HEK293 (cell line): ENCODE results near the gene ITSN1.

Source experiments
- CTCF ChIA-PET: fragments of 350-600 bp; formaldehyde crosslinking; extraction: SDS; loops from one replicate; lab custom pipeline; 2021; ENCODE audit warnings: antibody characterized with exemption; lab: Yijun Ruan, JAX
- POLR2A ChIA-PET: fragments of 300-600 bp; formaldehyde crosslinking; extraction: SDS; loops from one replicate; lab custom pipeline; 2020; ENCODE audit warnings: antibody characterized with exemption, inconsistent platforms; lab: Yijun Ruan, JAX
- H3K27ac ChIP-seq: fragments of 200-500 bp; sonication (Bioruptor generic); 2 replicates; pipeline ENCODE4 v1.5.1; 2014; ENCODE audit warnings: low read depth, low read length, control low read depth, inconsistent platforms; ENCODE audit errors: extremely low read depth
- H3K36me3 ChIP-seq, 2 experiments: fragments of 200-500 bp in 1 of 2; sonication (Bioruptor generic) in 1 of 2; 1 replicate in 1 of 2; 2 replicates in 1 of 2; pipeline ENCODE4 v1.5.1; 2014 to 2017; ENCODE audit warnings: inconsistent platforms in 2 of 2, low read length in 2 of 2; ENCODE audit not compliant: control insufficient read depth in 2 of 2, insufficient read depth in 1 of 2
- H3K4me1 ChIP-seq: fragments of 200-500 bp; sonication (Bioruptor generic); 2 replicates; pipeline ENCODE4 v1.5.1; 2014; ENCODE audit warnings: mild to moderate bottlenecking, low read length, inconsistent platforms; ENCODE audit not compliant: control insufficient read depth, insufficient read depth
- H3K4me3 ChIP-seq: 2 replicates; pipeline ENCODE4 v1.5.1; 2011; ENCODE audit warnings: low read depth, mild to moderate bottlenecking, control low read depth, low read length, moderate library complexity
- H3K9me3 ChIP-seq: fragments of 200-500 bp; sonication (Bioruptor generic); 2 replicates; pipeline ENCODE4 v1.5.1; 2014; ENCODE audit warnings: low read depth, low read length, inconsistent platforms; ENCODE audit not compliant: control insufficient read depth, insufficient read depth
- PRDM10 ChIP-seq: fragments of 450-650 bp; formaldehyde crosslinking; IDR thresholded peaks from 2 replicates; pipeline ENCODE4 v1.5.1; 2016; ENCODE audit warnings: missing biosample characterization, missing genetic modification characterization
- PRDM4 ChIP-seq: fragments of 450-650 bp; formaldehyde crosslinking; IDR thresholded peaks from 2 replicates; pipeline ENCODE4 v1.5.1; 2017; ENCODE audit warnings: missing biosample characterization, missing genetic modification characterization
- ZBTB1 ChIP-seq: fragments of 450-650 bp; formaldehyde crosslinking; IDR thresholded peaks from 2 replicates; pipeline ENCODE4 v1.5.1; 2016; ENCODE audit warnings: missing biosample characterization, missing genetic modification characterization
- ZFP41 ChIP-seq: fragments of 450-650 bp; formaldehyde crosslinking; IDR thresholded peaks from 2 replicates; pipeline ENCODE4 v1.5.1; 2016; ENCODE audit warnings: missing biosample characterization, missing genetic modification characterization, borderline replicate concordance
- ZNF112 ChIP-seq: fragments of 450-650 bp; formaldehyde crosslinking; IDR thresholded peaks from 2 replicates; pipeline ENCODE4 v1.5.0; 2017; ENCODE audit warnings: missing biosample characterization, missing genetic modification characterization
- ZNF133 ChIP-seq: fragments of 450-650 bp; formaldehyde crosslinking; IDR thresholded peaks from 2 replicates; pipeline ENCODE4 v1.5.1; 2016; ENCODE audit warnings: missing biosample characterization, missing genetic modification characterization
- ZNF148 ChIP-seq: fragments of 450-650 bp; formaldehyde crosslinking; IDR thresholded peaks from 2 replicates; pipeline ENCODE4 v1.5.0; 2017; ENCODE audit warnings: missing biosample characterization, missing genetic modification characterization, borderline replicate concordance
- ZNF362 ChIP-seq: fragments of 450-650 bp; formaldehyde crosslinking; IDR thresholded peaks from 2 replicates; pipeline ENCODE4 v1.5.1; 2016; ENCODE audit warnings: missing biosample characterization, missing genetic modification characterization
- ZNF561 ChIP-seq: fragments of 450-650 bp; IDR thresholded peaks from 2 replicates; pipeline ENCODE4 v1.5.1; 2018; ENCODE audit warnings: missing biosample characterization, missing genetic modification characterization, borderline replicate concordance
- ZNF624 ChIP-seq: fragments of 450-650 bp; formaldehyde crosslinking; IDR thresholded peaks from 2 replicates; pipeline ENCODE4 v1.5.1; 2017; ENCODE audit warnings: missing biosample characterization, missing genetic modification characterization
- ZNF670 ChIP-seq: fragments of 450-650 bp; formaldehyde crosslinking; IDR thresholded peaks from 2 replicates; pipeline ENCODE4 v1.5.1; 2016; ENCODE audit warnings: missing biosample characterization, missing genetic modification characterization, low read depth
- ZNF701 ChIP-seq: fragments of 450-650 bp; formaldehyde crosslinking; IDR thresholded peaks from 2 replicates; pipeline ENCODE4 v1.5.1; 2016; ENCODE audit warnings: missing biosample characterization, missing genetic modification characterization
- ZNF76 ChIP-seq: fragments of 450-650 bp; formaldehyde crosslinking; IDR thresholded peaks from 2 replicates; pipeline ENCODE4; 2016; ENCODE audit warnings: low read depth, missing biosample characterization, missing genetic modification characterization, borderline replicate concordance
- ZNF776 ChIP-seq: fragments of 450-650 bp; formaldehyde crosslinking; IDR thresholded peaks from 2 replicates; pipeline ENCODE4 v1.5.0; 2017; ENCODE audit warnings: missing biosample characterization, missing genetic modification characterization, borderline replicate concordance
- ZSCAN23 ChIP-seq: fragments of 450-650 bp; formaldehyde crosslinking; IDR thresholded peaks from 2 replicates; pipeline ENCODE4 v1.5.1; 2016; ENCODE audit warnings: missing biosample characterization, missing genetic modification characterization

ITSN1 gene

GRCh38 chr21:33869873-33870272 is 227.6 kb downstream of the ITSN1 start (continued):
- no peak for TF ChIP-seq ZBTB1 (tag by site-specific recombination)
- no peak for TF ChIP-seq ZNF76
- no peak for TF ChIP-seq ZNF624 (tag by site-specific recombination)
- TF ChIP-seq ZFP41 (tag by site-specific recombination): no peak
- no peak for TF ChIP-seq ZNF133 (tag by site-specific recombination)
- no peak for TF ChIP-seq ZNF561
- no peak for TF ChIP-seq ZNF776 (tag by site-specific recombination)
- no peak for TF ChIP-seq PRDM4 (tag by site-specific recombination)

GRCh38 chr21:33870768-33871167 is 228.5 kb downstream of the ITSN1 start:
- Histone ChIP-seq H3K9me3 (no peaks in the 10 kb centered on the region), H3K4me3 (no peak overlapping the region), H3K27ac (no peak overlapping the region), H3K4me1 (no peaks in the 10 kb centered on the region), H3K36me3 (no peaks in the 10 kb centered on the region)
- TF ChIP-seq ZSCAN23 (tag by site-specific recombination) (no peak), ZNF701 (tag by site-specific recombination) (no peak), ZNF670 (no peak), PRDM10 (tag by site-specific recombination) (no peak), ZNF148 (no peak), ZNF362 (no peak), ZNF112 (tag by site-specific recombination) (no peak)
- POLR2A ChIA-PET: interaction anchor here (0.5 to 0.9 kb wide), 2 partner anchors 13 to 22 kb away, joined by 3 to 4 read pairs; no protein-coding TSS in a partner anchor
- CTCF ChIA-PET: interaction anchor here (0.7 to 0.9 kb wide), 2 partner anchors 264 to 290 kb away, joined by 3 read pairs; no protein-coding TSS in a partner anchor
